Measurements from ENCODE around the gene THSD4.
"Not testable (repeated sequence)": the region's sequence is repeated elsewhere in the genome, so short reads cannot be mapped to it uniquely, and the experiment has no call there.

Gene THSD4

GRCh38 chr15:71362987-71363968 is 248.0 kb downstream of the THSD4 start:
- no peak for DNase-seq

GRCh38 chr15:71364117-71364584 is 248.9 kb downstream of the THSD4 start:
- no peak for DNase-seq

- no peak for DNase-seq
These were observed 251.3 kb downstream of the THSD4 start for GRCh38 chr15:71366522-71366921.

GRCh38 chr15:71366926-71367325 is 251.7 kb downstream of the THSD4 start:
- no peak for DNase-seq

GRCh38 chr15:71367737-71368136 is 252.5 kb downstream of the THSD4 start:
- DNase-seq: not testable (repeated sequence)

GRCh38 chr15:71372769-71373168 is 257.5 kb downstream of the THSD4 start:
- DNase-seq: not testable (repeated sequence)

- DNase-seq: no peak
These were observed 258.6 kb downstream of the THSD4 start for GRCh38 chr15:71373917-71374316.

- no peak for DNase-seq
These were observed 259.5 kb downstream of the THSD4 start for GRCh38 chr15:71374607-71375352.

GRCh38 chr15:71375934-71376333 is 260.7 kb downstream of the THSD4 start:
- no peak for DNase-seq

- DNase-seq: no peak
These were observed 264.6 kb downstream of the THSD4 start for GRCh38 chr15:71379893-71380292.

GRCh38 chr15:71380345-71380744 is 265.1 kb downstream of the THSD4 start:
- DNase-seq: no peak

- no peak for DNase-seq
These were observed 269.2 kb downstream of the THSD4 start for GRCh38 chr15:71384501-71384900.

GRCh38 chr15:71385026-71385425 is 269.8 kb downstream of the THSD4 start:
- no peak for DNase-seq

- no peak for DNase-seq
These were observed 270.2 kb downstream of the THSD4 start for GRCh38 chr15:71385457-71385856.

- DNase-seq: no peak
These were observed 270.7 kb downstream of the THSD4 start for GRCh38 chr15:71386005-71386404.

- no peak for DNase-seq
These were observed 271.4 kb downstream of the THSD4 start for GRCh38 chr15:71386448-71387236.

- no peak for DNase-seq
These were observed 272.5 kb downstream of the THSD4 start for GRCh38 chr15:71387810-71388209.

GRCh38 chr15:71390096-71390495 is 274.8 kb downstream of the THSD4 start:
- DNase-seq: no peak

- no peak for DNase-seq
These were observed 276.3 kb downstream of the THSD4 start for GRCh38 chr15:71391421-71392088.

- DNase-seq: no peak
These were observed 277.6 kb downstream of the THSD4 start for GRCh38 chr15:71392861-71393283.

- no peak for DNase-seq
These were observed 278.1 kb downstream of the THSD4 start for GRCh38 chr15:71393383-71393782.

- DNase-seq: no peak
These were observed 281.4 kb downstream of the THSD4 start for GRCh38 chr15:71396536-71397125.
